ENCODE data around the gene PAEP.

The PAEP gene

DNA sequence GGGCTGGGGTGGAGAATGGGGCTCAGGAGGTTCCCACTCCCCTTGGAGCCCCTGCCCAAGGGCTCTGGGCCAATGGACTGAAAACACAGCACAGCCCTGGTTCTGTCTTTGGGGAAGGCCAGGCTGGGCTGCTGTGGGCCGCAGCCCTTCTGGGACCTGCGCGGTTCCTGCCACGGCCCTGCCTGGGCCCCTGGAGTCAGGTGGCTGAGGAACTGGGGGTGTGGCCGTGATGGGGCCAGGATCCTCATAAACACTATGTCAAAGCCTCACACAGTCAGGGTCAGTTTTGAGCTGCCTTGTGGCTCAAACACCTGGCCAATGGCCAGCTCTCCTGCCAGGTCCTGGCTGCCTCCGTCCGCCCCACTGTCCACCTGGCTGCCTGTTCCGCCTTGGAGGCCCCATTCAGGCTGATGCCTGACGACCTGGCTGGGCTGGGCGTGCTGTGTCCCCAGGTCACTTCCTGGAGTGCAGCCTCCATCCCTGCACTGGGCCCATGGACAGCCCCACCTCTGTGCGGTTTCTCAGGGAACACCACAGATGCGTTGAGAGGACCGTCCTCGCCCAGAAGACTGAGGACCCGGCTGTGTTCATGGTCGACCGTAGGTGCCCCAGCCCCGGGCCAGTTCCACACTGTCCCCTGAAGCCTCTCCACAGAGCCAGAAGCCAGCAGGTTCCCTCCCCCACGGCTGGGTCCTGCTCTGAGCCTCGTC lies 27.5 kb downstream of the PAEP start:
- H3K36me3 ChIP-seq (ENCODE audit: control insufficient read depth, insufficient read depth, low read length) = no peaks in the 10 kb centered on the region
- no peak overlapping the region for H3K27ac ChIP-seq (ENCODE audit: low read depth, low read length)
- H3K4me3 ChIP-seq (ENCODE audit: low read depth, low read length) = no peak overlapping the region
- no peaks in the 10 kb centered on the region for H3K27me3 ChIP-seq (ENCODE audit: control insufficient read depth, insufficient read depth, low read length)
- H3K9me3 ChIP-seq (ENCODE audit: control insufficient read depth, insufficient read depth, low read depth, low read length) = no peaks in the 10 kb centered on the region
- no peak overlapping the region for H3K9ac ChIP-seq (ENCODE audit: low read length)
- H3K4me1 ChIP-seq (ENCODE audit: control insufficient read depth, insufficient read depth, low read length) = no peaks in the 10 kb centered on the region

DNA sequence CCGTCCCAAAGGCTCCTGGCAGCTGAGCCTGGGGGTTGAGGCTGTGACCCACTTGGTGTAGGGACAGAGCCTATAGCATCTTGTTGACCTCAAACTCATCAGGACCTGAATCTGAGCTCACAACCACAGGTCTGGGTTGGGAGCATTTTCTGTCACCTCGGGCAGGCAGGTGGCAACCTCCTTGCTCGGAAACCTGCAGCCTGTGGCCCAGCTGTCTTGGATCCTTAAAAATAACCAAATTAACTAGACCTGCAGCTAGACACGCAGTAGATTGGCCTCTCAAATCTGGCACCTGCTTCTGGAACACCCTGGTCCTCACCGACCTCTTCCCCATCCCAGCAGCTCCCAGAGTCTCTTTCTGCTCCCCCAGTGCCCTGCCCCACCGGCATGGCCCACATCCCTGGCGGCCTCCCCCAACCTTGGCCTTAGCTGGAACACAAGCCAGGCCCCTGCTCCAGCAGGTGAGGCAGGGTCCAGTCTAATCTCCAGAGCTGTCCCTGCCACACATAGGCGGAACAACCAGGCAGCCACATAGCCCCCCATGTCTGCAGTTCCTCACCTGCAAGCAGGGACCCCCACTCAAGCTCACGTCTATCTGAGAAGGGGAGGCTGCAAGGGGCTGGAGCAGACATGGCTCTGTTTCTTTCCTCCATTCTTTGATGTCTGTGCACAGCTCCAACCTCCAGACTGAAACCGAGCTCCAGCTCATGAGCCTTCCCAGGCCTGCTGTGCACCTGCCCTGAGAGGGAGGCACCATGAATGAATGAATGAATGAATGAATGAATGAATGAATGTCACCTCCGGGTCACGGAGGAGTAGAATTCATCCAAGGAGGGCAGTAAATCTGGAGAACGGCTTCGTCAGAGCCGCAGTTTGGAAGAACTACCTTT lies 28.3 kb downstream of the PAEP start:
- Histone ChIP-seq H3K36me3 (ENCODE audit: control insufficient read depth, insufficient read depth, low read length) (no peaks in the 10 kb centered on the region), H3K9ac (ENCODE audit: low read length) (no peak overlapping the region), H3K27ac (ENCODE audit: low read depth, low read length) (no peak overlapping the region), H3K27me3 (ENCODE audit: control insufficient read depth, insufficient read depth, low read length) (no peaks in the 10 kb centered on the region), H3K4me3 (ENCODE audit: low read depth, low read length) (no peak overlapping the region), H3K4me1 (ENCODE audit: control insufficient read depth, insufficient read depth, low read length) (no peaks in the 10 kb centered on the region), H3K9me3 (ENCODE audit: control insufficient read depth, insufficient read depth, low read depth, low read length) (0 out of 2 replicates have a peak, but pooled peaks cover 3% of the 10 kb centered on the region)

DNA sequence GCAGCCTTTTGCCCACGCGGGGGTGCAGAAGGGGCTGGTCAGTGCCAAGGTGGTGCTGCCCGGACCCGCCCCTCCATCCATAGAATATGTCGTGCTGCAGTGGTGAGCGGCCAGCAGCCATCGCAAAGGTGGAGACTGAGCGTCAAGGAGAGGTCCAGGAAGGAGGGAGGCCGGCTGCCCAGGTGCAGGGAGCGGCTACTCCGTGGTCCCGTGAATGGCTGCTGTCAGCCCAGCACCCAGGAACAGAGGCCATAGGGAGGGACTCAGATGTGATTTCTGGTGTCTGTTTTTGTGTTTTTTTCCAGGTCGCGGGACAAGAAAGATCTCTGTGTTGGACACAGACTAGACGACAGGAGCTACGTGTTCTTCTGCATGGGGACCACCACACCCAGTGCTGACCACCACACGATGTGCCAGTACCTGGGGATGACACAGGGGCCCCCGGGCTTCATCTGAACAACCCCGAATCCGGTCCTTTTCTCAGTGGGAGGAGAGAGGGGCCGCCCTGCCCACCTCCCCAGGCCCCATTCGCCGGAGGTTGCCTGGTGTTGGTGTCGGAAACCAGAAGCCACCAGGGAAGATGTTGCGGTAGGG lies 29.0 kb downstream of the PAEP start:
- H3K27me3 ChIP-seq (ENCODE audit: control insufficient read depth, insufficient read depth, low read length) = no peaks in the 10 kb centered on the region

GRCh38 chr9:135591506-135592330 lies 30.2 kb downstream of the PAEP start:
- Histone ChIP-seq H3K9ac (ENCODE audit: low read length) (no peak overlapping the region), H3K27ac (ENCODE audit: low read depth, low read length) (no peak overlapping the region), H3K4me3 (ENCODE audit: low read depth, low read length) (no peak overlapping the region), H3K9me3 (ENCODE audit: control insufficient read depth, insufficient read depth, low read depth, low read length) (0 out of 2 replicates have a peak, but pooled peaks cover 5% of the 10 kb centered on the region), H3K4me1 (ENCODE audit: control insufficient read depth, insufficient read depth, low read length) (no peaks in the 10 kb centered on the region), H3K36me3 (ENCODE audit: control insufficient read depth, insufficient read depth, low read length) (no peaks in the 10 kb centered on the region), H3K27me3 (ENCODE audit: control insufficient read depth, insufficient read depth, low read length) (no peaks in the 10 kb centered on the region)

More for the DNA sequence above, 29.0 kb downstream of the PAEP start:
- no peak overlapping the region for H3K27ac ChIP-seq (ENCODE audit: low read depth, low read length)
- H3K36me3 ChIP-seq (ENCODE audit: control insufficient read depth, insufficient read depth, low read length) = no peaks in the 10 kb centered on the region
- H3K9me3 ChIP-seq (ENCODE audit: control insufficient read depth, insufficient read depth, low read depth, low read length) = 0 out of 2 replicates have a peak, but pooled peaks cover 5% of the 10 kb centered on the region
- H3K4me3 ChIP-seq (ENCODE audit: low read depth, low read length) = no peak overlapping the region
- no peak overlapping the region for H3K9ac ChIP-seq (ENCODE audit: low read length)
- no peaks in the 10 kb centered on the region for H3K4me1 ChIP-seq (ENCODE audit: control insufficient read depth, insufficient read depth, low read length)

GRCh38 chr9:135592331-135592590 lies 30.7 kb downstream of the PAEP start:
- Histone ChIP-seq H3K36me3 (ENCODE audit: control insufficient read depth, insufficient read depth, low read length) (no peaks in the 10 kb centered on the region), H3K27me3 (ENCODE audit: control insufficient read depth, insufficient read depth, low read length) (no peaks in the 10 kb centered on the region)

DNA sequence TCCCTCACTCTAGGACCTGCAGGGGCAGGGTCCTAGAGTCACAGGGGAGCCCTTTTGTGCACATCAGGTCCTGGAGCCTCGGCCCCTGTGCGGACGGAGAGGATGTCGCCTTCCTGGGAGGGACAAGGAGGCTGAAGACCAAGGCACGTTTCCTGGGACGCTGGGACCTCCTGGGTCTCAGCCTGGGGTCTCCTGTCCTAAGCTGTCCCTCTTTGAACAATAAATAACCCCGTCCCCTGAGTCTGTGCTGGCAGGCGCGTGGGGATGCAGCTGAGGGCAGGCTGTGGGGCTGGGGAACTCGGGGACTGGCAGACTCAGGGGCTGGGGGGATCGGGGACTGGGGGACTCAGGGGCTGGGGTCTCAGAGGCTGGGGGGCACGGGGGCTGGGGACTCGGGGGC lies 31.1 kb downstream of the PAEP start:
- H3K27ac ChIP-seq (ENCODE audit: low read depth, low read length) = no peak overlapping the region
- no peaks in the 10 kb centered on the region for H3K4me1 ChIP-seq (ENCODE audit: control insufficient read depth, insufficient read depth, low read length)
- 0 out of 2 replicates have a peak, but pooled peaks cover 5% of the 10 kb centered on the region for H3K9me3 ChIP-seq (ENCODE audit: control insufficient read depth, insufficient read depth, low read depth, low read length)
- no peaks in the 10 kb centered on the region for H3K36me3 ChIP-seq (ENCODE audit: control insufficient read depth, insufficient read depth, low read length)
- no peaks in the 10 kb centered on the region for H3K27me3 ChIP-seq (ENCODE audit: control insufficient read depth, insufficient read depth, low read length)
- no peak overlapping the region for H3K4me3 ChIP-seq (ENCODE audit: low read depth, low read length)
- H3K9ac ChIP-seq (ENCODE audit: low read length) = no peak overlapping the region

More at GRCh38 chr9:135592331-135592590, 30.7 kb downstream of the PAEP start:
- H3K9me3 ChIP-seq (ENCODE audit: control insufficient read depth, insufficient read depth, low read depth, low read length) = 0 out of 2 replicates have a peak, but pooled peaks cover 5% of the 10 kb centered on the region
- H3K4me3 ChIP-seq (ENCODE audit: low read depth, low read length) = no peak overlapping the region
- no peak overlapping the region for H3K27ac ChIP-seq (ENCODE audit: low read depth, low read length)
- H3K4me1 ChIP-seq (ENCODE audit: control insufficient read depth, insufficient read depth, low read length) = no peaks in the 10 kb centered on the region
- no peak overlapping the region for H3K9ac ChIP-seq (ENCODE audit: low read length)

- Histone ChIP-seq H3K4me1 (ENCODE audit: control insufficient read depth, insufficient read depth, low read length) (no peaks in the 10 kb centered on the region), H3K9me3 (ENCODE audit: control insufficient read depth, insufficient read depth, low read depth, low read length) (peaks cover 7% of the 10 kb centered on the region; the same call in 1 of the 2 replicates), H3K4me3 (ENCODE audit: low read depth, low read length) (no peak overlapping the region), H3K36me3 (ENCODE audit: control insufficient read depth, insufficient read depth, low read length) (no peaks in the 10 kb centered on the region), H3K27ac (ENCODE audit: low read depth, low read length) (no peak overlapping the region), H3K27me3 (ENCODE audit: control insufficient read depth, insufficient read depth, low read length) (no peaks in the 10 kb centered on the region), H3K9ac (ENCODE audit: low read length) (no peak overlapping the region)
These were observed 34.7 kb downstream of the PAEP start for GRCh38 chr9:135596211-135596610.

DNA sequence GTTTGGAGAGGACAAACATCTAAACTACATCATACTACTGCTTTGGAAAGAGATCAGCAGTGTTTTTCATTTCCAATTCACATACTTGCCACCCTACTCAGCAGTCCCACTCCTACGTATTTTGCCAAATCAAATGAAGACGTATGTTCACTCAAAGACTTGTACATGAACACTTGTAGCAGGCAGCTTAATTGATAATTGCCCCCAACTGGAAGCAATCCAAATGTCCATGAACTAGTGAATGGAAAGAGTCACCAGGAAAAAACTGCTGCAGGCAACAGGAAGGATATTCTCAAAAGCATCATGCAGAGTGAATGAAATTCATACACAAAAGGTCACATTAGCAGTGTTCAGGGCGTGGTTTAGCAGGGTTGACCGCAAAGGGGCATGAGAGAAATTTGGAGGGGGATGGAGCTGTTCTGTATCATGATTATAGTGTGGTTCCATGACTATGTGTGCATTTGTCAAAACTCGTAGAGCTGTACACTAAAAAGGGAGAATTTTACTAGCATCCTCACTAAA lies 38.8 kb downstream of the PAEP start:
- H3K9me3 ChIP-seq (ENCODE audit: control insufficient read depth, insufficient read depth, low read depth, low read length) = peaks cover 3% of the 10 kb centered on the region; the same call in 1 of the 2 replicates
- no peaks in the 10 kb centered on the region for H3K27me3 ChIP-seq (ENCODE audit: control insufficient read depth, insufficient read depth, low read length)
- no peak overlapping the region for H3K9ac ChIP-seq (ENCODE audit: low read length)

DNA sequence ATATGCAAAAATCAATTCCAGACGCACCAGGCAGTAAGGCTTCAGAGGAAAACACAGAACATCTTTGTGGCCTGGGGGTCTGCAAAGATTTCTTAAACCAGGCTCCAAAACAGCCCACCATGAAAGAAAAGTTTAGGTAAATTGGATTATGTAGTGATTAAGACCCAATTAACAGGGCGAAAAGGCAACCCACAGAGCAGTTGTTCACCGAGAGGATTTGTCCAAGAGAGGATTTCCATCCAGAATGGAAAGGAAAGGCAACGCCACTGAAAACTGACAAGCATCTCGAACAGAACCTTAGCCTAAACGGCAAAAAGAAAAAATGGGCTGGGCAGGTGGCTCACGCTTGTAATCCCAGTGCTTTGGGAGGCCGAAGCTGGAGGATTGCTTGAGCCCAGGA lies 40.4 kb downstream of the PAEP start:
- Histone ChIP-seq H3K4me1 (ENCODE audit: control insufficient read depth, insufficient read depth, low read length) (no peaks in the 10 kb centered on the region), H3K9me3 (ENCODE audit: control insufficient read depth, insufficient read depth, low read depth, low read length) (peaks cover 3% of the 10 kb centered on the region; the same call in 1 of the 2 replicates), H3K9ac (ENCODE audit: low read length) (no peak overlapping the region), H3K27ac (ENCODE audit: low read depth, low read length) (no peak overlapping the region), H3K4me3 (ENCODE audit: low read depth, low read length) (no peak overlapping the region), H3K36me3 (ENCODE audit: control insufficient read depth, insufficient read depth, low read length) (no peaks in the 10 kb centered on the region), H3K27me3 (ENCODE audit: control insufficient read depth, insufficient read depth, low read length) (no peaks in the 10 kb centered on the region)

More for the DNA sequence above, 38.8 kb downstream of the PAEP start:
- H3K27ac ChIP-seq (ENCODE audit: low read depth, low read length) = no peak overlapping the region
- no peaks in the 10 kb centered on the region for H3K4me1 ChIP-seq (ENCODE audit: control insufficient read depth, insufficient read depth, low read length)
- no peaks in the 10 kb centered on the region for H3K36me3 ChIP-seq (ENCODE audit: control insufficient read depth, insufficient read depth, low read length)
- H3K4me3 ChIP-seq (ENCODE audit: low read depth, low read length) = no peak overlapping the region

- H3K9ac ChIP-seq (ENCODE audit: low read length) = no peak overlapping the region
- H3K36me3 ChIP-seq (ENCODE audit: control insufficient read depth, insufficient read depth, low read length) = no peaks in the 10 kb centered on the region
- H3K27me3 ChIP-seq (ENCODE audit: control insufficient read depth, insufficient read depth, low read length) = no peaks in the 10 kb centered on the region
- no peak overlapping the region for H3K4me3 ChIP-seq (ENCODE audit: low read depth, low read length)
- H3K9me3 ChIP-seq (ENCODE audit: control insufficient read depth, insufficient read depth, low read depth, low read length) = peaks cover 3% of the 10 kb centered on the region; the same call in 1 of the 2 replicates
- H3K27ac ChIP-seq (ENCODE audit: low read depth, low read length) = no peak overlapping the region
- H3K4me1 ChIP-seq (ENCODE audit: control insufficient read depth, insufficient read depth, low read length) = no peaks in the 10 kb centered on the region
These were observed 41.4 kb downstream of the PAEP start for GRCh38 chr9:135602789-135603481.

Data from HUES6 (cell line).